GM12878 (cell line): Measurements from ENCODE around the gene STRBP.

Experiments used
- CREB1 ChIP-seq: IDR thresholded peaks from 2 replicates; pipeline ENCODE4 v1.6.1; 2012; ENCODE audit warnings: low read depth, mild to moderate bottlenecking, inconsistent platforms
- CREM ChIP-seq: IDR thresholded peaks from 2 replicates; pipeline ENCODE4 v1.6.1; 2014; ENCODE audit warnings: antibody characterized with exemption, low read depth
- EZH2 ChIP-seq: IDR thresholded peaks from 2 replicates; pipeline ENCODE4 v1.6.1; 2012; ENCODE audit warnings: low read depth, mild to moderate bottlenecking, control low read depth, inconsistent platforms, low read length, borderline replicate concordance; ENCODE audit not compliant: control insufficient read depth
- NFXL1 ChIP-seq: fragments of 450-650 bp; IDR thresholded peaks from 2 replicates; pipeline ENCODE4 v1.6.1; 2017; ENCODE audit warnings: antibody characterized with exemption, mild to moderate bottlenecking, borderline replicate concordance
- POLR2A ChIP-seq: IDR thresholded peaks from 2 replicates; pipeline ENCODE4 v1.6.1; 2011; ENCODE audit warnings: low read depth, mild to moderate bottlenecking, low read length
- RFX5 ChIP-seq: IDR thresholded peaks from 2 replicates; pipeline ENCODE4 v1.6.1; 2011; ENCODE audit warnings: low read depth, low read length, improper control_type of control experiment
- TCF12 ChIP-seq: IDR thresholded peaks from 2 replicates; pipeline ENCODE4 v1.6.1; 2011; ENCODE audit warnings: low read depth, mild to moderate bottlenecking, low read length
- ZBED1 ChIP-seq: IDR thresholded peaks from 2 replicates; pipeline ENCODE4 v1.6.1; 2016; ENCODE audit warnings: borderline replicate concordance
- ZNF217 ChIP-seq: fragments of 450-650 bp; IDR thresholded peaks from 2 replicates; pipeline ENCODE4 v1.6.1; 2017; ENCODE audit warnings: antibody characterized with exemption, mild to moderate bottlenecking

DNA sequence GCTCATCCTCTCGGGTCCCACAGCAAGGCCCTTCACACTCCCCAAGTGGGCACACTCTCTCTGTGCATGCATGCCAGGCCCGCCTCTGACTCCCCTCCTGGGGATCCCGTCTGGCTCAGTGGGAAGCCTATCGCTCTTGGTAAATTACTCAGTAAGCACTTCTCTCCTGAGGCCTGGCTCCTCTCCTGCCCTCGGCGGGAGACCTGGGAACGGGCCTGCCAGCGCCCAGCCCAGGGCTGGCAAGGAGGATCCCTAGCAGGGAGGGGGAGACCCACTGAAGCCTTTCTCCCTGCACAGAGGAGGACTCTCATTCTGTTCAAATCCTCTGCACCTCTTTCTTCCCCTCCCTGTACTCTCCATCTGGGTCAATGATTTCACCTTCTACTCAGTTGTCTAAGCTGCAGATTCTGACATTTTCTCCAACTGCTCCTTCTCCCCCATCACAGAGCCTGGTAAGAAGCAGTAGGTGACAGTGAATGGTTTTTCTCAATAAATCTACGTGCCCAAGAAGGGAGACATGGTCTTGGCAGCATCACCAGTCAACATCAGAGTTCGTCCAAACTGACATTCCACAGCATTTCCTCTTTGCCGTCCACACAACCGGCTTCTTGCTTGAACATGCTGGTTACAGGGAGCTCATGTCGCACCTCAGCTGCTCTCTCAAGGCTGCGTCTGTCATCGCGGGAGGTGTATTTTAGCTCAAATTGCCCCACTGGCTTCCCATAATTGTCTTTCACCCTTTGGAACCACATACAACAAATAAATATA is 153.1 kb downstream of the STRBP start:
- TF ChIP-seq TCF12, result no peak
- TF ChIP-seq CREM, result no peak
- TF ChIP-seq CREB1, result no peak
- TF ChIP-seq EZH2, result no peak
- TF ChIP-seq POLR2A, result peak; percentile 13; the same call in 1 of the 2 replicates
- TF ChIP-seq ZBED1, result no peak
- TF ChIP-seq RFX5, result no peak
- TF ChIP-seq NFXL1, result no peak
- TF ChIP-seq ZNF217, result no peak
